GM18498 (cell line): ENCODE data around the gene MAP3K8.
"Not testable (repeated sequence)": the region's sequence is repeated elsewhere in the genome, so short reads cannot be mapped to it uniquely, and the experiment has no call there.

Source experiments
- ATAC-seq: cut with Tn5 transposase; IDR thresholded peaks from one replicate; pipeline ENCODE4 v1.9.1; 2021; ENCODE audit warnings: mild to moderate bottlenecking, moderate library complexity; ENCODE audit not compliant: unreplicated experiment

The MAP3K8 gene

GRCh38 chr10:30422981-30423654, 10.9 kb upstream of the MAP3K8 start:
- no peak for ATAC-seq

GRCh38 chr10:30423655-30424275, 10.2 kb upstream of the MAP3K8 start:
- ATAC-seq, result not testable (repeated sequence)

GRCh38 chr10:30425336-30426075, 8.5 kb upstream of the MAP3K8 start:
- no peak for ATAC-seq

- no peak for ATAC-seq
These were observed 3.3 kb upstream of the MAP3K8 start for GRCh38 chr10:30430544-30431298.

- ATAC-seq, result no peak
These were observed 2.5 kb upstream of the MAP3K8 start for GRCh38 chr10:30431435-30431911.

- peak; percentile 4 for ATAC-seq
These were observed 1.2 kb upstream of the MAP3K8 start for GRCh38 chr10:30432622-30433305.

- peak; percentile 26 for ATAC-seq
These were observed 666 bp upstream of the MAP3K8 start for GRCh38 chr10:30433306-30433729.

GRCh38 chr10:30434273-30435072, 489 bp downstream of the MAP3K8 start:
- ATAC-seq, result peak; percentile 50

GRCh38 chr10:30435073-30435422, 1.1 kb downstream of the MAP3K8 start:
- ATAC-seq, result no peak

- ATAC-seq, result not testable (repeated sequence)
These were observed 1.6 kb downstream of the MAP3K8 start for GRCh38 chr10:30435499-30436167.

GRCh38 chr10:30436191-30436611, 2.2 kb downstream of the MAP3K8 start:
- ATAC-seq, result no peak

GRCh38 chr10:30436671-30437030, 2.7 kb downstream of the MAP3K8 start:
- no peak for ATAC-seq

- no peak for ATAC-seq
These were observed 3.3 kb downstream of the MAP3K8 start for GRCh38 chr10:30437031-30437841.

GRCh38 chr10:30438021-30438850, 4.3 kb downstream of the MAP3K8 start:
- ATAC-seq, result no peak

GRCh38 chr10:30439931-30440330, 5.9 kb downstream of the MAP3K8 start:
- no peak for ATAC-seq

- no peak for ATAC-seq
These were observed 8.1 kb downstream of the MAP3K8 start for GRCh38 chr10:30442019-30442606.

- ATAC-seq, result no peak
These were observed 9.1 kb downstream of the MAP3K8 start for GRCh38 chr10:30443049-30443448.
